ENCODE measurements around the gene ENO2.
A peak's percentile ranks its signal among the peaks of the same experiment; 100 is the strongest.

ENO2 gene

DNA sequence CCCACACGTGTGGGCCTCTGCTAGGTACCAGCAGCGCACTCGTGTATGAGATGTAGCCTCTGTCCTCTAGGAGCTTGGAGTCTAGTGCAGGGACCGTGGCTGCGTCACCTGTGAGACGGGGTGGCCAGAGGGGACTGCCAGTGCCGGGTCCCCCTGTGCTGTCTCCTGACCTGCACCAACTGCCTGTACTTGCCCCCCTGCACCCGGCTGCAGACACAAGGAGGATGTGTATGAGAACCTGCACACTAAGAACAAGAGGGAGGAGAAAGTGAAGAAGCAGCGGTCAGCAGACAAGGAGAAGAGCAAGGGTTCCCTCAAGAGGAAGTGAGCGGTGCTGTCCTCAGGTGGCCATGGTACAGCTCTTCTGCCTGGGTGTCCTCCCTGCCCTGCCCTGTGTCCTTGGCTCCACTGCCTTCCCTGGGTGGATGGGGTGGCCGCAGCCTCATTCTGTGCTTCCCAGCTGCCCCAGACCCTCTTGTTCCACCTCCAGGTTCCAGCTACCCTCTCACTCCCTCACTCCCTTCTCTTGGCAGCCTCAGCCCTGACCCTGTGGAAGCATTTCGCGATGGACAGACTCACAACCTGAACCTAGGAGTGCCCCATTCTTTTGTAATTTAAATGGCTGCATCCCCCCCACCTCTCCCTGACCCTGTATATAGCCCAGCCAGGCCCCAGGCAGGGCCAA, 46.4 kb downstream of the ENO2 start:
- no peaks in the 10 kb centered on the region for H3K9me2 ChIP-seq (replicated peaks; ENCODE audit: low read depth, low read length)
- no peaks in the 10 kb centered on the region for H3K9me3 ChIP-seq (ENCODE audit: insufficient read depth, low read depth, low read length)
- H3K36me3 ChIP-seq (ENCODE audit: insufficient read depth, low read length), result peaks cover 10% of the 10 kb centered on the region; the same call in 1 of the 2 replicates
- no peak overlapping the region for H3K4me3 ChIP-seq (ENCODE audit: low read length, poor library complexity, severe bottlenecking)
- peaks cover 71% of the 10 kb centered on the region for H3K4me1 ChIP-seq (ENCODE audit: insufficient read depth, low read length, poor library complexity, severe bottlenecking)
- H3K27me3 ChIP-seq (ENCODE audit: insufficient read depth, low read length, poor library complexity, severe bottlenecking), result no peaks in the 10 kb centered on the region
- TF ChIP-seq EZH2phosphoT487 (IDR thresholded peaks at IDR 0.05; ENCODE audit: borderline replicate concordance), result no peak
- TF ChIP-seq, protein P1, sequence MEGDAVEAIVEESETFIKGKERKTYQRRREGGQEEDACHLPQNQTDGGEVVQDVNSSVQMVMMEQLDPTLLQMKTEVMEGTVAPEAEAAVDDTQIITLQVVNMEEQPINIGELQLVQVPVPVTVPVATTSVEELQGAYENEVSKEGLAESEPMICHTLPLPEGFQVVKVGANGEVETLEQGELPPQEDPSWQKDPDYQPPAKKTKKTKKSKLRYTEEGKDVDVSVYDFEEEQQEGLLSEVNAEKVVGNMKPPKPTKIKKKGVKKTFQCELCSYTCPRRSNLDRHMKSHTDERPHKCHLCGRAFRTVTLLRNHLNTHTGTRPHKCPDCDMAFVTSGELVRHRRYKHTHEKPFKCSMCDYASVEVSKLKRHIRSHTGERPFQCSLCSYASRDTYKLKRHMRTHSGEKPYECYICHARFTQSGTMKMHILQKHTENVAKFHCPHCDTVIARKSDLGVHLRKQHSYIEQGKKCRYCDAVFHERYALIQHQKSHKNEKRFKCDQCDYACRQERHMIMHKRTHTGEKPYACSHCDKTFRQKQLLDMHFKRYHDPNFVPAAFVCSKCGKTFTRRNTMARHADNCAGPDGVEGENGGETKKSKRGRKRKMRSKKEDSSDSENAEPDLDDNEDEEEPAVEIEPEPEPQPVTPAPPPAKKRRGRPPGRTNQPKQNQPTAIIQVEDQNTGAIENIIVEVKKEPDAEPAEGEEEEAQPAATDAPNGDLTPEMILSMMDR (conservative IDR thresholded peaks at IDR 0.05; ENCODE audit: low read length), result peak; percentile 42
- H2AFZ ChIP-seq (ENCODE audit: low read length), result no peak overlapping the region
- no peaks in the 10 kb centered on the region for H4K20me1 ChIP-seq (ENCODE audit: insufficient read depth, low read length, poor library complexity, severe bottlenecking)
- H3K9ac ChIP-seq (ENCODE audit: low read depth, low read length, poor library complexity, severe bottlenecking), result peak overlapping the region; percentile 97
- H3K79me2 ChIP-seq (ENCODE audit: insufficient read depth, low read length), result peaks cover 45% of the 10 kb centered on the region
- peaks cover 6% of the 10 kb centered on the region; the same call in 1 of the 2 replicates for H3F3A ChIP-seq (ENCODE audit: low read depth)
- peak overlapping the region; percentile 97 for H3K4me2 ChIP-seq (ENCODE audit: low read depth, low read length, poor library complexity, severe bottlenecking)

DNA sequence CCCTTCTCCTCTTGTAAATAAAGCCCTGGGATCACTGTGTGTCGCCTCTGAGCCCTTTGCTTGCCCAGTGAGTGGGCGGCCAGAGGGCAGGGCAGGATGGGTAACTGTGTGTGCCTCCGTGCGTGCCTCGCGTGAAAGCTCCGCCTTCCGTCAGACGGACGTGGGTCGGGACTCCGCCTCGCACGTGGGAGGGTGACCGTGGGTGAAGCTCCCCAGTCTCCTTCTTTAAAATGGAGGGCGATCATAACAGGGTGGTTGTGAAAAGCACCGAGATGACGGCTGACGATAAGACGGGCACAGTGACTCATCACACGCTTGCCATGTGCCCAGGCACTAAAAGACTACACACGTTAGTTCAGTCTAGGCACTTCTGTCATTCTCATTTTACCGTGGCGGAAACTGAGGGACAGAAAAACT, 46.9 kb downstream of the ENO2 start:
- Histone ChIP-seq H3F3A (ENCODE audit: low read depth) (peaks cover 12% of the 10 kb centered on the region), H2AFZ (ENCODE audit: low read length) (no peak overlapping the region), H3K27me3 (ENCODE audit: insufficient read depth, low read length, poor library complexity, severe bottlenecking) (no peaks in the 10 kb centered on the region), H3K4me1 (ENCODE audit: insufficient read depth, low read length, poor library complexity, severe bottlenecking) (peaks cover 66% of the 10 kb centered on the region), H4K20me1 (ENCODE audit: insufficient read depth, low read length, poor library complexity, severe bottlenecking) (no peaks in the 10 kb centered on the region), H3K9me3 (ENCODE audit: insufficient read depth, low read depth, low read length) (no peaks in the 10 kb centered on the region), H3K9ac (ENCODE audit: low read depth, low read length, poor library complexity, severe bottlenecking) (peak overlapping the region; percentile 97), H3K36me3 (ENCODE audit: insufficient read depth, low read length) (peaks cover 15% of the 10 kb centered on the region; the same call in 1 of the 2 replicates), H3K79me2 (ENCODE audit: insufficient read depth, low read length) (peaks cover 40% of the 10 kb centered on the region), H3K4me2 (ENCODE audit: low read depth, low read length, poor library complexity, severe bottlenecking) (peak overlapping the region; percentile 97), H3K9me2 (replicated peaks; ENCODE audit: low read depth, low read length) (no peaks in the 10 kb centered on the region), H3K4me3 (ENCODE audit: low read length, poor library complexity, severe bottlenecking) (no peak overlapping the region)
- TF ChIP-seq, protein P1 (conservative IDR thresholded peaks at IDR 0.05; ENCODE audit: low read length), result no peak
- TF ChIP-seq EZH2phosphoT487 (IDR thresholded peaks at IDR 0.05; ENCODE audit: borderline replicate concordance), result no peak

DNA sequence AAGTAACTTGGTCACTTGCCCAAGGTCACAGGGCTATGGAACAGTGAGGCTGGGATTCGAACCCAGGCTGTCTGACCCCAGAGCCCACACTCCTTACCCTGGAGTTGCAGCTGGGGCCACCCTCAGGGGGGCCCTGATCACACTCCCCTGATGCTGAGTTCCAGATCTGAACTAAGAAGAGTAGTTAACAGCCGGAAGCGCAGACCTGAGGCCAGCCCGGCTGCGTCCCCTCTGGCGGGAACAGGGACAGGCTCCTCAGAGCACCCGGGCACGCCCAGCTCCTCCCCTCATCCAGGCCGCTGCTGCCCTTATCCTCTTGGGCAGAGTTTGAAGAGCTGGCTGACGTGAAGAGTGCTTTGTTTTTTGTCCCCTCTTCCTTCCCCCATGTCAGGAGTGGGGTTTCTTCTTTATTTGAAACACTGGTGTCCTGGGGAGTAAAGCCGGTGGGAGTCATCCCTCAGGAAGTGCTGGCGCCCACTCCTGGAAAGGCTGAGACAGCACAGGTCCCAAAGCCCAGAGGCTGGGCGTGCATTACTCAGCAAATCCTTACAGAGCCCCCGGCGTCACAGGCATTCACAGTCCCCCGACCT, 47.4 kb downstream of the ENO2 start:
- Histone ChIP-seq H3K9me2 (replicated peaks; ENCODE audit: low read depth, low read length) (no peaks in the 10 kb centered on the region), H2AFZ (ENCODE audit: low read length) (no peak overlapping the region), H3K79me2 (ENCODE audit: insufficient read depth, low read length) (peaks cover 35% of the 10 kb centered on the region), H3K9ac (ENCODE audit: low read depth, low read length, poor library complexity, severe bottlenecking) (peak overlapping the region; percentile 97), H3K4me2 (ENCODE audit: low read depth, low read length, poor library complexity, severe bottlenecking) (no peak overlapping the region), H4K20me1 (ENCODE audit: insufficient read depth, low read length, poor library complexity, severe bottlenecking) (no peaks in the 10 kb centered on the region), H3F3A (ENCODE audit: low read depth) (peaks cover 13% of the 10 kb centered on the region), H3K4me3 (ENCODE audit: low read length, poor library complexity, severe bottlenecking) (no peak overlapping the region), H3K27me3 (ENCODE audit: insufficient read depth, low read length, poor library complexity, severe bottlenecking) (no peaks in the 10 kb centered on the region), H3K4me1 (ENCODE audit: insufficient read depth, low read length, poor library complexity, severe bottlenecking) (peaks cover 61% of the 10 kb centered on the region), H3K36me3 (ENCODE audit: insufficient read depth, low read length) (peaks cover 18% of the 10 kb centered on the region; the same call in 1 of the 2 replicates), H3K9me3 (ENCODE audit: insufficient read depth, low read depth, low read length) (no peaks in the 10 kb centered on the region)
- TF ChIP-seq EZH2phosphoT487 (IDR thresholded peaks at IDR 0.05; ENCODE audit: borderline replicate concordance), result no peak
- TF ChIP-seq, protein P1 (conservative IDR thresholded peaks at IDR 0.05; ENCODE audit: low read length), result peak; percentile 60
